H4 (cell line): ENCODE data around the gene SNHG17. TPM values are rescaled to one million over a fixed set of nuclear protein-coding genes. Genes with fewer than 3 reads are reported as not detected.
"Not testable (repeated sequence)": the region's sequence is repeated elsewhere in the genome, so short reads cannot be mapped to it uniquely, and the experiment has no call there.

Source experiments
- DNase-seq: peaks from one replicate; pipeline ENCODE4 v3.0.0-alpha.2; 2015; ENCODE audit warnings: low spot score
- total RNA-seq: library from RNA; depleted of rRNA; stranded (reverse); fragments of >200 nt; shearing (Covaris generic); gene quantifications from 2 replicates; pipeline ENCODE4 v1.2.3, GENCODE V29; 2014

Gene SNHG17
- total RNA-seq, 1 experiment from 2014 or later, result 6.7 TPM

DNA sequence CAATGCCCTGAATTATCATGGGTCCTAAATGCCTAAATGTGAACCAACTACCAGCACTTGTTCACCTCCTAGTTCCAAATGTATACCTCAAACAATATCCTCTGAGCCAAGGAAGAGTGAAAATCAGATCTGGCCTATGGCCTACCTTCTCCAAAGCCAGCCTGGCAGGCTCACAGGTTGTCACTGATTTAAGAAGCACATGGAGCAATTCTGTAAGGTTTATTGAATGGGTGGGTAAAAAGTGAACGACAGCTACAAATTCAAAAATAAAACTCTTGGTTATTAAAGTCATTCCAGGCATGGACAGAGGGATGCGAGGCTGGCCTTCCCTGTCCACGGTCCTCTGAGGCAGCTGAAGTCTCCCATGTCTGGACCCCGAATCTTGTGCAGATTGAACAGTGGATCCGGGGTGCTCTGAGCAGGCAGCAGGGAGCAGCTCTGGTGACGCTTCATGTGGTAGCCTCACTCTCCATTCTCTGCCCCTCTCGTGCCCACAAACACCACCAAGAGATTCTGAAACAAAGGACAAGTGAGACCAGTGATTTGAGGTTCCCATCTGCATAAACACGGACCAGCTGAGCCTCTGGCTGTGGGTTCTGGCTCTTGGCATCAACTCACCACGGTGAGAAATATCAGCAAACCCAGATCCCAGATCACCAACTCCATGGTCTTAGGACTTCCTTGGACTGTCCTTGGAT is 14.6 kb downstream of the SNHG17 start:
- DNase-seq, result no peak

DNA sequence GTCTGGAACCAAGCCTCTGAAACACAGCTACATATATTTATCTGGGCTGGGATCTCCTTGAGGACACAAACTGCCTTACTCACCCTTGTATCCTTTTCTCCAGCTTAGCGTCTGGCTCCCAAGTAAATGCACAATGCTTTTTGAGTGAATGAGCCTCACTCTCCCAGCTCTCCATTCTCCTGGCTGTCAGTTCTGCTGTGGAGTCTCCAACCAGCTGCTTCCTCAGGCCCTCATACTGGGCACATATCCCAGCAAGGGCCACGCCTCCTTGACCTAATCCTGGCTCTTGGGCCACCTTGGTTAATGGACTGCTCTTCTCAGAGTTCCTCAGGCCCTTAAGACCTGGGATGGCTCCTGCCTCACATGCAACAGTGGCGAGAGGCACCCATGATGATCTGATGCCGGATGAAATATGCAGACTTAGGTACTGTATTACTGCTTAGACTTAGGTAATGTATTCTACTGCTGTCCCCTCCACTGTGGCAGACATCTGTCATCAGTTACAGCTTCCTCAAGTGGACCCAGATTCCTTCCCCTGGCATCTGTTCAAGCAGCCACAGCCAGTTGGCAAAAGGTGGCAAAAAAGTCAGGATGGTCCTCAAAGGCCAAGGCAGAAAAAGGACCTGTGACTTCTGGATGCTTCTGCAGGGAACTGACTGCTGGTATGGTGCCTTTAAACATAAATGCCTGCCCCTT is 16.5 kb downstream of the SNHG17 start:
- DNase-seq, result no peak

- DNase-seq, result no peak
Measured at GRCh38 chr20:38414769-38415450, 20.2 kb downstream of the SNHG17 start.

- DNase-seq, result no peak
Measured at GRCh38 chr20:38412877-38413577, 22.1 kb downstream of the SNHG17 start.

GRCh38 chr20:38407822-38408221 is 27.3 kb downstream of the SNHG17 start:
- DNase-seq, result not testable (repeated sequence)

DNA sequence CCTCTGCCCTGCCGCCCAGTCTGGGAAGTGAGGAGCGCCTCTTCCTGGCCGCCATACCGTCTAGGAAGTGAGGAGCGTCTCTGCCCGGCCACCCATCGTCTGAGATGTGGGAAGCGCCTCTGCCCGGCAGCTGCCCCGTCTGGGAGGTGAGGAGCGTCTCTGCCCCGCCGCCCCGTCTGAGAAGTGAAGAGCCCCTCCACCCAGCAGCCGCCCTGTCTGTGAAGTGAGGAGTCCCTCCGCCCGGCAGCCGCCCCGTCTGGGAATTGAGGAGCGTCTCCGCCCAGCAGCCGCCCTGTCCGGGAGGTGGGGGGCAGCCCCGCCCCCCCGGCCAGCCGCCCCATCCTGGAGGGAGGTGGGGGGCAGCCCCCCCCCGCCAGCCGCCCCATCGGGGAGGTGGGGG is 27.8 kb downstream of the SNHG17 start:
- DNase-seq, result no peak

GRCh38 chr20:38406476-38406875 is 28.7 kb downstream of the SNHG17 start:
- no peak for DNase-seq

DNA sequence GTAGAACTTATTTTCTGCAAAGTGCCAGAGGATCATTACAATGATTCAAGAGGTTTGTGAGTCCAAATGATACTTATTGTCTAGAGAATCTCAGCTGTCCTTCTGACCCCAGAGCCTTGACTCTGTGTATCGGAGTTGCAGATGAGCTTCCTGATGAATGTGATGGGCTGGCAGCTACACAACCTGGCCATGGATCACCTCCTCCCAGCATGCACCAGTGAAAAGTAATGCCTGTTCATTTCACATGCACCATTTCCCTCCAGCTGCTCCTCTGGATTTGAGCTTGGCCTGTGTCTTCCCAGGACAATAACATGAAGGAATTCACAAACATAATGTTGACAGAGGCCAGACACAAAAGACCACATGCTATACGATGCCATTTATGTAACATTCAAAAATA is 30.0 kb downstream of the SNHG17 start:
- no peak for DNase-seq

GRCh38 chr20:38404016-38404415 is 31.1 kb downstream of the SNHG17 start:
- DNase-seq, result no peak

- no peak for DNase-seq
Measured at GRCh38 chr20:38402816-38403215, 32.3 kb downstream of the SNHG17 start.

DNA sequence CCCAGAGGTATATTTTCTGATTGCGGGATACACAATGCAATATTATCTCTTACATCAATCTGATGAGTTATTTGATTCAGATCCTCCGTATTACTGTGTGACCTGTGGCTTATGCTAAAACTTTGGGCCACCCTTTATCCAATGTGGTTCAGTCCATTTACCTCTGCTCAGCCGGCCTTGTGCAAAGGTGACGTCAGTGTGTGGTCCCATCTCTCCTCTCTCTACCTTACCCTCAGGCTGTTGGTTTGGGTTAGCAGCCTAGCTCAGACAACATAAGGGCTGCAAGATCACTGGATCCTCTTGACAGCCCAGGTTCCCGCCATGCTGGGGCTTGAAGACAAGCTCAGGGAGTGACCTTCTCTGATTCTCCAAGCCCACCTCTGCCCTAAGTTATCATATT is 33.0 kb downstream of the SNHG17 start:
- DNase-seq, result no peak

DNA sequence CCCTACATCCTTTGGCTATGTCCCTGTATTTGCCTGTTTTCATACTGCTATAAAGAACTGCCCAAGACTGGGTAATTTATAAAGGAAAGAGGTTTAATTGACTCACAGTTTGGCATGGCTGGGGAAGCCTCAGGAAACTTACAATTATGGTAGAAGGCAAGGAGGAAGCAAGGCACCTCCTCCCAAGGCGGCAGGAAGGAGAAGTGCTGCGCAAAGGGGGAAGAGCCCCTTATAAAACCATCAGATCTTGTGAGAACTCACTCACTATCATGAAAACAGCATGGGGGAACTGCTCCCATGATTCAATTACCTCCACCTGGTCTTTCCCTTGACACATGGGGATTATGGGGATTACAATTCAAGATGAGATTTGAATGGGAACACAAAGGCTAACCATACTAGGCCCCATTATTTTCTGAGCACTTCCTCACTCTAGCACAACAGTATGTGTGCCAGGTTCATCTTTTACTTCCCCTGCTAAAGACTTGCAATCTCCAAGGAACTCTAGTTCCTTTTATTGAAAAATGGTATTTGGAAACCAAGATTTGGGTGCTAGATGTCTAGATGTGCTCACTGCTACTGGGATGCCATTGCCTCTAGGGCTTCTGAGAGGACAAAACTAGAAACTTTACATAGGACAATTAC is 39.3 kb downstream of the SNHG17 start:
- DNase-seq, result not testable (repeated sequence)

DNA sequence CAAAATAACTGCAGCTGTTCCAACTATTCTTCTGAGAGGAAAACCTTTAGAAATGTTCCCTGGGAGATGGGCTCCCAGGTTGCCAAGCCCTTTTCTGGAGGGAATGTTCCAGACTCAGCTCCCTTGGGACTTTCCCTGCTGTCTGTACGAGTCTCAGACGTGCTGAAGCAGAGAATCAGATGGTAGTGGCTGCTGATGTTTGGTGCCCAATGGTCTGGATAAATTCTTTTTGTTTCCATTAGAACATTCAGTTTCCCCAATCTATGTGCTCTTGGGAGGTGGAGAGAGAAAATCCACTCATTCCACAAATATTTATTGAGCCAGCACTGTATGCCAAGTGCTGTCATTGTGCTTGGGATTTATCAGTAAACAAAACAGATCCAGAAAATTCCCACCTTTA is 40.0 kb downstream of the SNHG17 start:
- DNase-seq, result no peak

GRCh38 chr20:38393259-38393658 is 41.9 kb downstream of the SNHG17 start:
- no peak for DNase-seq

DNA sequence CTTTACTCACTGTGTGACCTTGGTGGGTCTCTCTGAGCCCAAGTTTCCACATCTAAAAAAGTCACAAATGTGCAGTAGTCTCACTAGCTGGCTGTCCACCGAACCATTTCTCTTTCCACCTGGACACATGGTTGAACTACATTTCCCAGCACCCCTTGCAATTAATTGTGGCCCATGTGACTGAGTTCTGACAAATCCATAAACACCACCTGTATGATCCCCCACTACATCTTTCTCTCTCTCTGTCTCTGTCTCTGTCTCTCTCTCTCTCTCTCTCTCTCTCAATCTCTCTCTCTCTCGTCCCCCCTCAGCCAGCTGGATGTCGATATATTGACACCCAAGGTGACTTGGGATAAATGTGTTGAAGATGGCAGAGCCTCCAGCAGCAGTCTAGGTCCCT is 42.8 kb downstream of the SNHG17 start:
- DNase-seq, result no peak

GRCh38 chr20:38387953-38388352 is 47.2 kb downstream of the SNHG17 start:
- DNase-seq, result no peak

DNA sequence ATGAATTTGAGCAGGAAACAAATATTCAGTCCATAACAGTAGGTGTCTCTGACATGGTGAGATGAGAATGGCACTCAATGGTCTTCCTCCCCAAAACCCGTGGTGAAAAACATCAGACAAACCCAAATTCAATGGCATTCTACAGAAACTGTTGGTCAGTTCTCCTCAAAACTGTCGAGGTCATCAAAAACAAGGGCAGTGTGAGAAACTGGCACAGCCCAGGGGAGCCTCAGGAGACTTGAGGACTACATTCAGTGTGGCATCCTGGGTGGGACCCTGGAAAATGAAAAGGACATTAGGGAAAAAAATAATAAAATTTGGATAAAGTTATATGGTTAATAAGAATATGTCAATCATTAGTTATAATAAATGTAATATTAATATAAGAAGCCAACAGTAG is 48.3 kb downstream of the SNHG17 start:
- no peak for DNase-seq

- DNase-seq, result no peak
Measured at GRCh38 chr20:38386004-38386403, 49.1 kb downstream of the SNHG17 start.

DNA sequence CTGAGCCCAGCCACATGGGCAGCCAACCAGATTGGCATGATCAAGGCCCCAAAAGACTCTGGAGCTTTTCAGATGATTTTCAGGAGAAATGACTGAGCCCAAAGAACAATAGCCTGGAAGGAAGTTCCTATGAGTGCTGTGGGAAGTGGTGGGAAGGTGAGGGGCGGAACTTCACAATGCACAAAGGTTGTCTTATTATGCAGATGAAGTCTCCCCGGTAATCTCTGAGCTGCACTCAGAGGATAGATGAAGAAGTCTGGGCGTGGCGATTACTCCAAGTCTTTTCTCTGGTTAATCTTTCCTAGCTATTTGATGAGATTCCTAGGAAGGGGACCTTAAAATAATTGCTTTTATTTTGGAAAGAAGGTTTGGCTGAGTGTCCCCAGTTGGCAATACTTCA is 52.0 kb downstream of the SNHG17 start:
- no peak for DNase-seq

- DNase-seq, result not testable (repeated sequence)
Measured at GRCh38 chr20:38377838-38378237, 57.3 kb downstream of the SNHG17 start.

- DNase-seq, result no peak
Measured at GRCh38 chr20:38377039-38377685, 58.0 kb downstream of the SNHG17 start.
